Daoy (cell line): ENCODE measurements around the gene CLIP4. TPM values are rescaled to one million over a fixed set of nuclear protein-coding genes. Genes with fewer than 3 reads are reported as not detected.
A peak's percentile ranks its signal among the peaks of the same experiment; 100 is the strongest.

Source experiments
- DNase-seq: peaks from one replicate; pipeline ENCODE4 v3.0.0-alpha.2; 2015; ENCODE audit warnings: low read depth
- total RNA-seq: library from RNA; depleted of rRNA; stranded (reverse); fragments of >200 nt; shearing (Covaris generic); gene quantifications from 2 replicates; pipeline ENCODE4 v1.2.3, GENCODE V29; 2014

The CLIP4 gene
- total RNA-seq, 1 experiment from 2014 or later = 17.7 TPM

DNA sequence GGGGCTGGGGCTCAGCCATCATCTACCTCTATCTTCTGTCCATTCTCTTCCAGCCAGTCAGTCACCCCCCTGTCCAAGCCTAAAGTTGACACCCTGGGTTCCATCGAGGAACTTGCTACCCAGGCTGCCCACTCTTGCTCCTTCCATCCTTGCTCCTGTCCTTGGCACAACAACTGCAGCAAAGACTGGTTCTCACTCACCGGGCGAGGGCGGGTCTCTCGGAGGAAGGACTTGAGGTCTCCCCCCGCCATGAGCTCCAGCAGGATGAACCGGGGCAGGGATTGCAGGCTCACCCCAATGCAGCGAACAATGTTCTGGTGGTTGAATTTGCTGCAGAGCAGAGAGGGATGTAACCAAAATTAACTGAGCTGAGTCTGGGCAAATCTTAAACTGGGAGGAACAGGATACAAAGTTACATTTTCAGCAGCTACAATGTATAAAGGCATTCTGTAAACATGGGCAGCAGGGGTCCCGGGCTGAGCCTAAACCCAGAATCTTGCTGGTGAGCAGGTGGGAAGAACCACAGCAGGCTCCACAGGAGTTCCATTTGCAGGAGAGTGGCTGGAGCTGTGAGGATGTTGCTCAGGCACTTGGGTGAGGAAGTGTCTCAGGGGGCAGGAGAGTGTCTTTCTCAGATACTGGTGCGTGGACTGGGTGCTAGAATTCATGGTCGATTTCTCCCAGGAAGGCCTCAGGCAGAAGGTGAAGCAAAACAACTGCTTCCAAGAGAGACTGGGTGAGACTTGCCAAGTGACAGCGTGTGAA is 105.5 kb downstream of the CLIP4 start:
- DNase-seq = no peak

DNA sequence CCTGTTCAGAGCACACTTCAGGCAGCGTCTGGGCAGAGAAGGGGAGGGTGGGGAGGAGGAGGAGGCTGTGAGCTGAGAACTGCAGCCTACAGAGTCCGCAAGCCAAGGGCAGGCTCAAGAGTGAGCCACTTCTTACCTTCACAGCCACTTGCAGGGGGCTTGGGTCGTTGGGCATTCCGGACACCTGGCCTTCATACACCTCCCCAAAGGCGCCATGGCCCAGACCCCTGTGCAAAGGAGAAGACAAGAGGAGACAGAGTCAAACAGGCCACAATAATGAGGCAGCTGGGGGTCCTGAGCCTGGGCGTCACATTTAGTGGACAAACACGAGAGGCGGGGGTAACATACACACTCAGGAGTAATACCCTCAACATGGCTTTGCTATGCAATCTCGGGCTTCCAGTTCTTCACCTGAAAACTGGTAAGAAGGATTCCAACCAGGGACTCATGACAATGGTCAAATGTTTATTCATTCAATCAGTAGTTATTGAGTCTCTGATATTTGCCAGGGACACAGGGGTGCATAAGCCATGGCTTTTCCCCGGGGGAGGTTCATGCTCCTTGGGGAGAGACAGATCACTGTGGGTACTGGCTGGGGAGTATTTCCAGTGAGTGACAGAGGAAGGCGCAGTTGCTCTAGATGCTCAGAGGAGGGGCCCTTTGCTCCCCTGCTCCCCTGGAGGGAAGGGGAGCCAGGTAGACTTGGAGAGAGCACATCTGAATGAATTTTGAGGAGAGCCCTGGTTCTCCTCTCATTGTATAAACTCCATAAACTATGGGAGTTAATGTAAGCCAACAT is 107.4 kb downstream of the CLIP4 start:
- no peak for DNase-seq

DNA sequence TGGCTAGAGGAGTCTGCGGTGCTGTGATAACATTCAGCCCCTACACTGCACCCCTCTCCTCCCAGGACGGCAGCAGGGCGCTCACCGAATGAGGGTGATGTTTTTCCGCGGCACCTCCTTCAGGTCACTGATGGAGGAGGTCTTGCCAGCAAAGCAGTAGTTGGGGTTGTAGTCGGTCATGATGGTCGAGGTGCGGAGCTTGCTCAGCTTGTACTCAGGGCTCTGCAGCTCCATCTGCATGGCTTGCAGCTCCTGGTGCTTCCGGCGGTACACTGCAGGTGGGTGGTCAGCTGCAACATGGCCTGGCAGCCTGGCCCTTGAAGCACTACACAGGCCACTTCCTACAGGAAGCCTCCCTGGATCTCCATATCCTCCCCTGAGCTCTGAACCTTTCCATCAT is 108.0 kb downstream of the CLIP4 start:
- DNase-seq = no peak

DNA sequence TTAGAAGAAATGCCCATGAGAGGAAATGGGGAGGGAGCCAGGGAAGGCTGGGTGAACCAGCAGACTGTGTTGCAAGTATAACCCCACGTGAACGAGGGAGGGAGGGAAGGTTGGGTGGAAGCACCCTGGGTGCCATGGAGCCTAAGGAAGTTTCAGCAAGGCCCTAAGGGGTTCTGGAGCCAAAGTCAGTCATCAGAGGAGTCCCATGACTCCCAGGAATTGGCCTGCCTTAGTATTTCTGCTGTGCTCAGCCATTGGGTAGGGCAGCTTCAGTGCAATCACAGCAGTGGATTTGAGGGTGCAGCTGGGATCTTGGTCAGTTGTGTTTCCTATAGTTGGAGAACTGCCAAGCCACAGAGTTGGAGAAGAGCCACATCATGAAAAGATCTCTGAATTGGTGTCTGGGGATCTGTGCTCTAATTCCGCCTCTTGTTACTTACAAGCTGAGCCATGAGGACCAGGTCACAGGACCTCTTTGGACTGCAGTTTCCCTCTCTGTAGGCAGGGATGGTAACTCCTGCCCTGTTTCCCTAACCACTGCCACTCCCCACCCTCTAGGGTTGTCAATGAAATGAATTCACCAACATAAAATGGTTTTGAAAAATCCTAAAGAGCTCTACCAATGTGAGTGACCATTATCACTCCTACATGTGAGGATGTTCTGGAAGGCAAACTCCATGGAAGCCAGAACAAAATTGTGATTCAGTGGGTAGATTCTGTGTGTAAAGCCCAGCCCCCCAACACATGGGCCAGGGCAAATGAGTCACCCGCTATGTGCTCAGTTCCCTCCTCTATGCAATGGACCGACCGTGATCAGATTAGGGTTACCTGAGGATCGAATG is 108.9 kb downstream of the CLIP4 start:
- peak; percentile 68 for DNase-seq

DNA sequence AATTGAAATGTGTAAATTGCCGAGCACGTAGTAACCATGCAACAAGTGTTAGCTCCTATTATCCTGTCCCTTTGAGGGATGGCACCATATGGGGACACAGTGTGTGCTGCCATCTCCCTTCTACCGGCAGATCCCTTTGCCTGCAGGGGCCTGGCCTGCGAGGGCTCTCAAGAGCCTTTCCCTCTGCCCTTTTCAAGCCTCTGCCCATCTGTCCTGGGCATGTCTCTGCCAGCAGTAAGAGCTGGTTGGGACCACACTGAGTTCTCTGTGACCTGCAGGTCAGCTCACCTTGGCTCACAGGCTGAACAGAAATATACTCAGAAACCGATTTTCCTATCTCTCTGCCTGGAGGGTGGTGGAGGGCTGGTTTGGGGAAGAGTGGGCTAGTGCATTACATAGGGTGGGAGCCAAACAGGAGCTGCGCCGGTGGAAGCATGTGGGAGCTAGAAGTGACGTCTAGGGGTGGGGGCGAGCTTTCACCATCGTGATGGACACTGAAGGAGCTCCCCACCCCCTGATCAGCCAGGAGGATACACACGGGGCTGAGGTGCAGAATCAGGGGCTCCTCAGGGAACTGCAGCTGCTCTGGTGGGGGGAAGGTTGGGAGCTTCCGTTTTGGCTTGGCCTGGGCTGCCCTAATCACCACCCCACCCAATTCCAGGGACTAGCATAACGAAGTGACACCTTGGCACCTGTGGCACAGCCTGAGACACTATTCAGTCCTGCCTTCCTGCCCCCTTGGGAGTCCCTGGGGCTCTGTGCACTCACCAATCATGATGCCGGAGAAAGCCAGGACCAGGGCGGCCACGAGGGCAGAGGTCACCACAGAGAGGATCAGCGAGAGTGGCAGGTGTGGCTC is 109.7 kb downstream of the CLIP4 start:
- DNase-seq = no peak

DNA sequence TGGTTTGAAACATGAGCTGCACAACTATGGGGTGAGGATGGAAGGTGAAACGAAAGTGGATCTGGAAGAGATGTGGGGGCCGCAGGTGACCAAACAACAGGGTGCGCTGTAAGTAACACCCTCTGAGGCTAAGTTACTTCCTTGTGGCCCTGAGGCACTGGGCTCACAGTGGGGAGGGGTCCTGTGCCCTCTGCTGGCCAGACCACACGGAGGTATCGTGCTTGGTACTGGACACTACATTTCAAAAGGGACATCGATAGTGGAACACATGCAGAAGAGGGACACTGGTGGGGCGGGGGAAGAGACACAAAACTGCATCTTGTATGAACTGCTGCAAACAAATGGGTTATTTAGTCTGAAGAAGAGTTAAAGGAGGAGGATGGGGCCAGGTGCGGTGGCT is 110.6 kb downstream of the CLIP4 start:
- DNase-seq = no peak

DNA sequence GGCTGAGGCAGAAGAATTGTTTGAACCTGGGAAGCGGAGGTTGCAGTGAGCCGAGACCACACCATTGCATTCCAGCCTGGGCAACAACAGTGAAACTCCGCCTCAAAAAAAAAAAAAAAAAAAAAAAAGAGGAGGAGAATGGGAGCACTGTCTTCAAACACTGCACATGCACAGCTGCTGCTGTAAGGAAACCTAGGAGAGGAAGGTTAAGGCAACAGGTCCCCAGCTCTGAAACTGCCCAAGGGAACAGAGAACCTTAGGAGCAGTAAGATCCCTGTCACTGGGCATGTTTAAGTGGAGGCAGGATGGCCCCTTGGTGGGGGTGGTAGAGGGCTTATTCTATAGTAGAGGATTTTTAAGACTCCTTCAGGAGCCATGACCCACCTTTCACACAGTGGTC is 111.2 kb downstream of the CLIP4 start:
- no peak for DNase-seq

DNA sequence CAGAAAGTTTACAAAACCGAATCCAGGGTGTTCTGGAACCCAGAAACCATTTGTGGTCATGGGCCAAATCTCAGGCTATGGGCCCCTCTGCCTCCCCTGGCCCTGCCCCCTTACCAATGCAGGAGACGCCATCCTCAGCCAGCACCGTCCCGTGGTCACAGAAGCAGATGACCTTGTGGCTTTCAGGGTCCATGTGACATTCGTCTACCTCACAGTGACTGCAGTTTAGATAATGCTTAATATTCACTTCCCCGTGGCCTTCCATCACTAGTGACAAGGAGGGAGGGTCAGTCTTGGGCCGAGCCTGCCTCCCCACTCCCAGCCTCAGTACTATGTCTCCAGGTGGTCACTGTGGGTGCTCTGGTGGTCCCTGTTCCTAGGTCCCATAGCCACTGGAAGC is 111.6 kb downstream of the CLIP4 start:
- no peak for DNase-seq

DNA sequence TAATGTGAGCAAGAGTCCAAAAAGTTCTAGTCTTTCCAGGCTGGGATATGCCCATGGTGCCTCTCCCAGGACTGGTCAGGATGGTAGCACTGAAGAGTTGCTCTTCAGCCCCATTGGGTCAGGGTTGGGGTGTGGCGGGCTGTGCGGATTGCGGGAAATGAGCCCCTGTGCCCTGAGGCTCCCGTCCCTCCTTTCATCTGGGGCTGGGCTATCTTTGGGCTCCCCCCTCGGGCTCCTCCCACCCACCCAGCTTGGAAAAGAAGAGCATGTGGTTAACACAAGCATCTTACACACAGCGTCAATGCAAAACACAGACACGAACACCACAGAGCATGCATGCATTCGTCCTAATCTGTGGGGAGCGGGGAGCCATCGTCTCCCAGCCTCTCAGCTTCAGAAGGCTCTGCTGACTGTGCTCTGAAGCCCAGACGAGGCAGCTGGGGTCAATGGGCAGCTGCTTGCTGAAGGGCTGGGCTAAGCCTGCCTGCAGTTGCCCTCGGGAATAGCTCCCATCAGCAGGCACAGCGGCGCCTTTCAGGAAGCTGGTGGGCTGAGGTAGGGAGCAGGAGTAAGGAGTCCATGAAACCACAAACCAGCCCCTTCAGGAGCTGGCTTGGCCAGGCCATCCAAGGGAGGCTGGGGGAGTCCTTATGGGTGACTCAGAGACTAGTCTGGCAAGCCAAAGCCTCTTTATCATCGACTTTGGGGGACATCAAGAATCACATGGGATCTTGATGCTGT is 112.9 kb downstream of the CLIP4 start:
- DNase-seq = peak; percentile 83

DNA sequence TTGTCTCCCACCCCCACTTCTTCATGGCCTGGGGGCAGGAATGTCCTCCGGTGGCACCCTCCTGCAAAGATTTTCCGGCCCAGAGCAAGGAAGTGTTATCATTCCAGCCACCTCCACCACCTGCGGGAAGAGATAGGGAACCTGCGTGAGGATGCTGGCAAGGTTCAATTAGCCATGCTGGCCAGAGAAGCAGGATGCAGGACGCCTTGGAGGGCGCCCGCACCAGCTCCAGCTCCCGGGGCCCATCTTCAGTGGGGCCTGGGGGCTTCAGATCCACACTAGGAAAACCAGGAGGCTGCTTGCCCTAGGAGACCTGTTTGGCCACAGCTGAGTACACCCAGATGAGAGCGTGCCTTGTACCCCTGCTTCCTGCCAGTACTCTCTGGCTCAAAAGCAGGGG is 113.7 kb downstream of the CLIP4 start:
- no peak for DNase-seq

DNA sequence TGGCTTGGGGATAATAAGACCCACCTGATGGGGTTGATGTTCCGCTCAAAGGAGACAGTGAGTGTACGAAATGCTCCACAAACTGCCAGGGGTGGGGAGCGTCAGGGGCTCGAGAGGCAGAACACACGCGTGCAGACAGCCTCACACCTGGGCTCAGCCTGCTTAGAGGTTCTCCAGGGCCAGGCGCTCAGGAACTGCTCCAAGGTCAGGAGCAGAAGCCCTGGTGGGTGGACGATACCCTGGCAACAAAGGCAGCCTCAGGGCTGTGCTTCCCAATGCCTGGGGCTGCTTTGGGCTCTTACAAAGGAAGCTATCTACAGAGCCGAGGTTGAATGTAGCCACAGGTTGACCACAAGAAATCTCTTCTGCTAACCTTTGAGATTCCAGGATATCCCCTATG is 114.4 kb downstream of the CLIP4 start:
- no peak for DNase-seq

DNA sequence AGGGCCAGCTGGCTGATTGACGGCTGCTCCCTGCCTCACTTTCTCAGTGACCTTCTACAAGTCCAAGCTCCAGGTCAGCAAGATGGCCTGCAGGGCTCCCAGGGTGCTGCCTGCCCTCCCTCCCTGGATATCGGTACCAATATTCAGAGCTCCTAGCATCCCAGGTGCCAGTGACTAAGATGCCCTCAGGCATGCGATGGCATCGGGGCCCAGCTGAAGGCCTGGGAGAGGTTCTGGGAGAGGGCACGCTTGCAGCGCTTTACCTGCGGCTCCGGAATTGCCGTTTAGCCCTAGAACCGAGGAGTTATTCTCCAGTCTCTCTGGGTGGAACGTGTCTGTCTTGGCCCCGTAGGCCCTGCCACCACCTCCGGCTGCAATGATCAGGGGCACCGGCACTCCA is 116.8 kb downstream of the CLIP4 start:
- no peak for DNase-seq

DNA sequence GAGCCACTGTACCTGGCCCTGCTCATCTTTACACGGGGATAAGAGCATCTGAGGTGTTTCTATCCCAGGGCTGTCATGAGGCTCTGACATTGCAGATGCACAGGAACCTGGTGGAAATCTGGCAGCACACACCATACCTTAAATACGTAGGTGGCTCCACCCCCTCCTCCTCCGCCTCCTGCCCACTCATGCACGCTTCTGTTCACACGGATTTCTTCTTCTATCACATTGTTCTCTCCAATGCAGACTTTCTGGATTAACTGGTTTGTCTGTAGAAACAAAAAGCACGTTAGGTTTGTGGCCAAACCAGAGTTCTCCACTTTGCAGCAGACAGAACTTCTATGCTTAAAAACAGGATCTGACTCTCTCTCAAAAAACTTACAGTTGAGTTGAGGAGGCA is 118.2 kb downstream of the CLIP4 start:
- DNase-seq = no peak

DNA sequence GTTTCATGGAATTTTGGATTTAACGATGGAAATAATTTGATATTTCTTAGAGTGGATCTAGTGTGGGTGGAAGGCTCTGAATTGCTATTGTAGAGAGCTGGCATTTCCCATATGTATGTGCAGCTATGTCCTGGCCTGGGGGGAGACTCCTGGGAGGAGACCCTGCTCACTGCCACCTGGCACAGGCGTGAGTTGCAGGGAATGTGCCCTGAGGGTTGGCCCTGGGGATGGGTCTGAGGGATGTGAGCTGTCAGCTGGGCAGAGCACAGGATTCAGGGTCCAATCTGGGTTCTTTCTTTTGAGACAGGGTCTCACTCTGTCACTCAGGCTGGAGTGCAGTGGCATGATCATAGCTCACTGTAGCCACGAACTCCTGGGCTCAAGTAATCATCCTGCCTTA is 120.2 kb downstream of the CLIP4 start:
- no peak for DNase-seq

DNA sequence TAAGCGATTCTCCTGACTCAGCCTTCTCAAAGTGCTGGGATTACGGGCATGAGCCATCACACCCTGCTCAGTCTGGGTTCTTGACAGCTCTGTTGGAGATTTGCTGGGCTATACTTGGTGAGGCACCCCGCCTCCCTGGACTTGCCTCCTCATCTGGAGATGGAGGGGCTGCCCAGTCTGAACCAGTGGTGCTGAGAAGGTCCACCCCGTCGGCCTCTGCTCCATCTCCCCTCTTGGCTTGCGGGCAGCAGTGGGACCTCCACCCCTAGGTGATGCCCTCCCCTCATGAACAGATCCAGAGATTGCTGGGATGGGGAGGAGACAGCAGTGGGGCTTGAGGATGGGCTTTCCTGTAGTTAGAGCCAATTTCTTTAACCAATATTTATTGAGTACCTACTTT is 120.9 kb downstream of the CLIP4 start:
- DNase-seq = no peak

DNA sequence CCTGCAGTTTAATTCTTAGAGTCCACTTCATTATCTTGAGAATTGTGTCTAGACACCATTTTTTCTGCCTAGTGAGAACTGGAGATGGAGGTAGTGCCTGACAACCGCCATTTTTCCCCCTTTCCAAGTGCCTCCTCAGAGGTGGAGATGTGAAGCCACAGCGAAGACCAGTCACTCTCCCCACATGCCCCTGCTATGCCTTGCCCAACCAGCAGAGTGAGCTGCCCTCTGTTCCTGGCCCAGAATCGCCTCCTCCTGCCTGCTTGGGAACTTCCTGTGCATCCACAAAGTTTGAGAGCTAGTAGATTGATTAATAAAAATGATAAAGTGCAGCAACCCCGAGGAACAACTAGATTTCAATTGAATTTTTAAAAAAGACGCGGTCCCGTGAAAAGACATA is 123.3 kb downstream of the CLIP4 start:
- DNase-seq = peak; percentile 53
